DMS53 (cell line): ENCODE results near the gene ARGLU1.

Experiments used
- DNase-seq: peaks from one replicate; lab custom pipeline; 2025; lab: John Stamatoyannopoulos, UW

Gene ARGLU1

GRCh38 chr13:106524108-106524507 lies 43.8 kb downstream of the ARGLU1 start:
- no peak for DNase-seq

DNA sequence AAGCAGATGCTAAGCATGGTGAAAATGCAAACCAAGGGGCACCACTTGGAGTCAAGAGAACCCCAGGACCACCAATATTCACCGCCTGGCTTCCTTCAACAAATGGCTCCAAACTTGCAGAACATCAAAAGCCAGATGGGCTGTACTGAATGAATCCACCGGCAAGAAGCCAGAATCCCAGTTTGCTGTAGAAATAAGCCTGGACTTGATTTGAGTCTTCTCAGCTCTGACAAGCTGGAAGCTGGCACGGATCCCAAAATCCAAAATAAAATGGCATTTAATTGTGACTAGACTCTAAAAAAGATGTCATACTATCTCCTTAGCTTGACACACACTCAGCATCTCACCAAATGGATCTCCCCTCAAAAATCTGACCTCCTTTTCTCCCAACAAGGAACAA lies 44.4 kb downstream of the ARGLU1 start:
- DNase-seq, result no peak

GRCh38 chr13:106522898-106523525 lies 44.9 kb downstream of the ARGLU1 start:
- DNase-seq, result no peak

- no peak for DNase-seq
Measured at GRCh38 chr13:106522112-106522705, 45.7 kb downstream of the ARGLU1 start.

DNA sequence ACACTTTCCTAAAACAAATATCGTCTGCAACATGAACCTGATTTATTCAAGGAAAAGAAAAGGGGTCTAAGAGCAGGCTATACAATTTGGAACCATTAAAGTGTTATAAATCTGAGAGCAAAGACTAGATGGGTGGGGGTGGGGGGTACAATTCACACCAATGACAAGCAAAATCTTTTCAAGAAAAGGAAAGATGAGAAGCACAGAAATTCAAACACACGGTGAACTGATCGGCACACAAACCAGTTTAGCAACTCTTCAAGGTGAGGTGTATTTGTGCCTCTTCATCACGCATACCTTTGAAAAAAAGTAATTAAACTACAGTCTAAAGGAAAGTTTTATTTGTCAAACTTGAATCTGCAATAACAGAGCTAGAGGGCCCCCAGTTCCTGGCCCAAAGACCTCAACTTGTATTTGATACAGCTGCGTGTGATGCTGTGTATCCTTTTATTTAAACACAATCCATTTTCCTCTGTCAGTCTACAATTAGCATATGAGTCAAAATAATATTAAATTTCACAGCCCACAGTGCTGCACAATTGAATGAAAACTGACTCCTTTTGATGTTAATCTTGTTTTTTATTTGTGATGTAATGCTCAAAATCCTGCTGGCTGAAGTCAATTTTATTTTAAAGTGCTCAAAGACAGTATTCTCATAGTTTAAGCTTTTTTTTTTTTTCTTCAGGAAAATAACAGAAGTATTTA lies 46.7 kb downstream of the ARGLU1 start:
- DNase-seq, result peak; percentile 49

GRCh38 chr13:106520251-106521054 lies 47.5 kb downstream of the ARGLU1 start:
- DNase-seq, result peak; percentile 1

- no peak for DNase-seq
Measured at GRCh38 chr13:106518512-106518911, 49.4 kb downstream of the ARGLU1 start.

DNA sequence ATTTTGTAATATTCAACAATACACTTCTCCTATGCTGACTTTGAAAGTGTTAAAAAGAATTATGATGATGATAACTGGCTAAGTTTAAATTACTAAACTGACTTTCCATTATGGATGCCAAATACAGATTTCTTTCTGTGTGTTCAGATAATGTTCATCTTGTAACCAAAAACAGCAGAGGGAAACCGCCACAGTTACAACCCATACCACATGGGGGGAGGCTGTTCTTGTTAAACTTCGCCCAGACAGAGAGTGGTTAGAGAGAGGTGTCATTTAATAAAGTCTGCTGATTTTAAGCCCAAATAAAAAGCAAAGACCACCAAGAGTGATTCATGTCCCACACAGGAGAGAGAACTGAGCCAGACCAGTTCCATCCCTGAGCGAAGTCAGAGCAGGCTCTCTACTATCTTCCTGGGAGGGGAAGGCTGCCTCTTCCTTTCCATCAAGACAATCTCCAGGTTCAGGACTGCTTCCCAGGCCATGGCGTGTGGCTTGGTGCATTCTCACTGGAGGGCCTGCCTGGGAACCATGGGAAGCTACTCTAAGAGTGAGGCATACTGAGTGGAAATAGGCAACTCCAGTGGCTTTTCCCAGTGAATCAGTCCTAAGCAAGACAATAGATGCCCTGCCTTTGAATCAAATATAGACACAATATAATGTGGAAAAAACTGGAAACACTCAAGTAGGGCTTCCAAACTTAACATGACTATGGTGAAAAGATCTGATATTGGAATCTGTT lies 50.7 kb downstream of the ARGLU1 start:
- no peak for DNase-seq

GRCh38 chr13:106515635-106516254 lies 52.2 kb downstream of the ARGLU1 start:
- DNase-seq, result no peak

- no peak for DNase-seq
Measured at GRCh38 chr13:106514928-106515634, 52.9 kb downstream of the ARGLU1 start.

GRCh38 chr13:106513025-106513983 lies 54.6 kb downstream of the ARGLU1 start:
- DNase-seq, result no peak

- no peak for DNase-seq
Measured at GRCh38 chr13:106507560-106508274, 60.2 kb downstream of the ARGLU1 start.

DNA sequence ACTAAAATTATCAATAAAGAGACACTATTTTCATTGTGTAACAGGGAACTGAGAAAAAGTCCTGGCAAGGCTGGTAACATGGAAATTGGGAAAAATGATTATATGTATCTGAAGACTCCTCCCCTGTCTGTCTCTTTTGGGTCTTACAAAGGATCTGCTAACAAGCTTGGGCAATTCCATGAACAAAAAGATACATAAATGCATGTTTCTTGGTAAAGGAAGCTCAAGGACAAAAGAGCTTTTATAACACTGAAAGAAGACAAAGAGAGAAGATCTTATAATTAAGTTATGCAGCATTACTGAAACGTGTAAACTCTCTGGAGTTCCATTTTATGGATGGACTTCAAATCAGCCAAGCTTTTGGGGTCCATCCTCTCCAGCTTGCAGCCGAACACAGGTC lies 61.7 kb downstream of the ARGLU1 start:
- DNase-seq, result no peak

DNA sequence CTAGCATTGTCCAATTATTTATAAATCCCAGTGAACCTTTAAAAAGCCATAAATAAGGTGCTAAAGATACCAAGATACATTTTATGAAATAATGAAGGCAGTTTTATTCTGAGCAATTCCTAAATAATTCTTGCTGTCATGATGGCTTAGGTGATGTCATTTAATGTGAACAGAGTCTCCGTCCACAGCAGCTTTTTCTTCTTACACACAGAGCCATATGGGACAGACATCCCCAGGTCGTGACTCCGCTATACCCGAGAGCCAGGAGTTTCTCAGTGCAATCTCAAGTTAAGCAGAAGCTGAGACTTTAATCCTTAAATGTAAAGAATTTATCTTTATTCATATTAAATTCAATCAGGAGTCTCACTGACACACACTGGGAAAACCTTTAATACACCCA lies 62.2 kb downstream of the ARGLU1 start:
- DNase-seq, result no peak

- no peak for DNase-seq
Measured at GRCh38 chr13:106505295-106505694, 62.6 kb downstream of the ARGLU1 start.

DNA sequence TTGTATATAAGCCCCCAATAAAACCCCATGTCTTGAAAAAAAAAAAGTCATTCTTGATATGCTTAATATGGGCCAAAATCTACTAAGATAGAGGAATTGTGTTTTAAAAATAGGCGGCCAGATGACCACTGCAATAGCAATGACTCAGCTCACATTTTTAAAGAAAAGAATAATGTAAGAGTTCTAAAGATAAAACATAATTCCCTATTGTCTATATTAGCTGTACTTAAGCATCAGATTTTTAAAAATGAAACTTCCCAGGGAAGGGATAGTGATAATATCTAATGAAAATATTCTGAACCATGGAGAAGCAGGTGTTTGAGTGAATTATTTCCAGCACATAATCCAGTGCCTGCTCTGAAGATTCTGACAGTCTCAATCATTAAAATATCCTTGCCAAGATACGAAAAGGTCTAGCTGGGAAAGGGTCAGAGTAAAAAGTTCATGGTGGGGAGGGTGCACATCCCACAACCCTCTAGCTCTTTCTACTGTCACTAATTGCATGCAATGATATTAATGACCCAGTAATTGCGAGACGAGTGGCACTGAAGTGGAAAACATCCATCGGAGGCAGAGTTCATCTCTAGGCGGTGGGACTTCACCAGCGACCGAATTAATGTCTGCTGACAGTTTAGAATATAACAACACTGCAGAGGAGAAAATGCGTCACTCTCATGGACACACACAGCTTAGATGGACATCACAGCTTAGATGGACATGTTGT lies 64.0 kb downstream of the ARGLU1 start:
- DNase-seq, result no peak

DNA sequence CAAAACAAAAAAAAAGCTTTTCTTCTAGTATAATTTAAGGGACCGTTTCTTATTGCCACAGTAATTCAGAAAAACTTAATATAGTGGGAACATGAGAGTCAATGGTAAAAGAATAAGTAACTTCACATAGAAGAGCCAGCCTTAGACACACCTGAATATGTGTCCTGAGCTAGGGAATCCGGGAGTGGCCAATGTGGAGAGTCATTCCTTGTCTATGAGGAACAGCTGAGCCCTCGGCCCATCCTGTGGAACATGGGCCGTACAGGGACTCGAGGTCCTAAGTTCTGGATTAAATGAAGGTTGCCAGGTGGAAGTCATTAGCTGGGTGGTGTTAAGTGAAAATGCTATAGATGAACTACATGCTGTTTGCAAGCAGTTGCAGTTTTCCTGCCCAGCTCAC lies 64.7 kb downstream of the ARGLU1 start:
- DNase-seq, result no peak

DNA sequence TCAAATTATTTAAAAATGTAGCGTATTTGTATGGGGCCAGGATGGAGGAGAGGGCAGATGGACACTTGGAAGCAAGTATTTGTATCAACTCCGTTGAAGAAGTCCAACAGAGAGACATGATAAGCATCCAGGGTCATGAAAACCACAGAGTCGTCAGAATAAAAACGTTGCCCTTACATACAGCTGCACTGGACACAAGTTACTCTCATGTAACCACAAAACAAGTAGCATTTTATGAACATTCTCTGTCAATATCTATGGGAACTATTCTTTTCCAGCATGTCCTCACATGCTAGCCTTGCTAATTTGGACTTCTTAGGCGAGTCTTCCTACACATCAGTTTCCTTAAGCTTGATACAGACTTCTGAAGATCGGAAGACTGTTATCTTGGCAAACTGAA lies 67.5 kb downstream of the ARGLU1 start:
- no peak for DNase-seq
